LNCaP clone FGC (cell line): Measurements from ENCODE around the gene MCCC1.

ENCODE experiments used
- DNase-seq: peaks from one replicate; pipeline ENCODE4 v3.0.0-alpha.2; 2011; ENCODE audit warnings: low read depth
- H3K4me3 ChIP-seq: 2 replicates; pipeline ENCODE4 v1.5.1; 2011; ENCODE audit warnings: mild to moderate bottlenecking, low read depth, low read length, control low read depth
- TF ChIP-seq, protein P1 (sequence below): IDR thresholded peaks from 2 replicates; pipeline ENCODE4 v1.5.1; 2012; ENCODE audit warnings: mild to moderate bottlenecking; ENCODE audit not compliant: control insufficient read depth, insufficient read depth; ENCODE audit errors: extremely low read depth

The MCCC1 gene

DNA sequence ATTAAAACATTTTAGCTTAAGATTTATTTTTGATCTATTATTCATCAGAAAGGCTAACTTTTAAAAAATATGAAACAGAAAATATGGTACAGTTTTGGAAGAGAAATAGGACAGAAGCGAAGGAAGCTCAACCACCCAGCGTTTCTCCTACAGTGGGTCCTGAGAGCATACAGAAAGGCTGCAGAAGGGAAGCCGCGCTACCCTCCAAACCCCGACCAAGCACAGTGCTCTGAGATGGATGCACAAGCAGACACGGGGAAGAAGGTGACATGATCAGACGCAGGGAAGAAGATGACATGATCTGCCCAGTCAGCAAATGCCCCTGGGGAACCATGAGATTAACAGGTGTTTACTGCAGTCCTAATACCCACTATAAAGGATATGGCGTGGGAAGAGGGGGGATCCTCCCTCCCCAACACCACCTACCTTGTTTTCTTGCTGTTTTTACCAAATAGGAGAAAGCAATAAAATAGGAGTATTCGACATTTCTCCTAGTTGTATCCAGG is 133.4 kb downstream of the MCCC1 start:
- no peak overlapping the region for H3K4me3 ChIP-seq
- TF ChIP-seq, protein P1, sequence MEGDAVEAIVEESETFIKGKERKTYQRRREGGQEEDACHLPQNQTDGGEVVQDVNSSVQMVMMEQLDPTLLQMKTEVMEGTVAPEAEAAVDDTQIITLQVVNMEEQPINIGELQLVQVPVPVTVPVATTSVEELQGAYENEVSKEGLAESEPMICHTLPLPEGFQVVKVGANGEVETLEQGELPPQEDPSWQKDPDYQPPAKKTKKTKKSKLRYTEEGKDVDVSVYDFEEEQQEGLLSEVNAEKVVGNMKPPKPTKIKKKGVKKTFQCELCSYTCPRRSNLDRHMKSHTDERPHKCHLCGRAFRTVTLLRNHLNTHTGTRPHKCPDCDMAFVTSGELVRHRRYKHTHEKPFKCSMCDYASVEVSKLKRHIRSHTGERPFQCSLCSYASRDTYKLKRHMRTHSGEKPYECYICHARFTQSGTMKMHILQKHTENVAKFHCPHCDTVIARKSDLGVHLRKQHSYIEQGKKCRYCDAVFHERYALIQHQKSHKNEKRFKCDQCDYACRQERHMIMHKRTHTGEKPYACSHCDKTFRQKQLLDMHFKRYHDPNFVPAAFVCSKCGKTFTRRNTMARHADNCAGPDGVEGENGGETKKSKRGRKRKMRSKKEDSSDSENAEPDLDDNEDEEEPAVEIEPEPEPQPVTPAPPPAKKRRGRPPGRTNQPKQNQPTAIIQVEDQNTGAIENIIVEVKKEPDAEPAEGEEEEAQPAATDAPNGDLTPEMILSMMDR = no peak
- no peak for DNase-seq
